NCI-H2196 treated with DMSO at 0.1 percent for 48 hours (cell line): ENCODE data around the gene PPM1A.

Source experiments
- DNase-seq: peaks from one replicate; lab custom pipeline; 2025; ENCODE audit not compliant: unreplicated experiment; lab: John Stamatoyannopoulos, UW

PPM1A gene

GRCh38 chr14:60248697-60249318, at the start of gene PPM1A:
Gene PPM1A (plus strand): TSS chr14:60249221. CDS start chr14:60282704, 33,483 bp downstream.
- DNase-seq = peak; percentile 91

DNA sequence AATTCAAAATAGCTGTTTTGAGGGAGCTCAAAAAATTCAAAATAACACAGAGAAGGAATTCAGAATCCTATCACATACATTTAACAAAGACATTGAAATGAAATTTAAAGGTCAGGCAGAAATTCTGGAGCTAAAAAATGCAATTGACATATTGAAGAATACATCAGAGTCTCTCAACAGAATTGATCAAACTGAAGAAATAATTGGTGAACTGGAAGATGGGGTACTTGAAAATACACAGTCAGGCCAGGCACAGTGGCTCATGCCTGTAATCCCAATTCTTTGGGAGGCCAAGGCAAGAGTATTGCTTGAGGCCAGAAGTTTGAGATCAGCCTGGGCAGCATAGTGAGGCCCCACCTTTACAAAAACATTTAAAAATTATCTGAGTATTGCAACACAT, 49.7 kb upstream of the PPM1A start:
- no peak for DNase-seq

GRCh38 chr14:60204104-60204842, 44.7 kb upstream of the PPM1A start:
- DNase-seq = no peak

GRCh38 chr14:60204843-60205774, 43.9 kb upstream of the PPM1A start:
- no peak for DNase-seq

DNA sequence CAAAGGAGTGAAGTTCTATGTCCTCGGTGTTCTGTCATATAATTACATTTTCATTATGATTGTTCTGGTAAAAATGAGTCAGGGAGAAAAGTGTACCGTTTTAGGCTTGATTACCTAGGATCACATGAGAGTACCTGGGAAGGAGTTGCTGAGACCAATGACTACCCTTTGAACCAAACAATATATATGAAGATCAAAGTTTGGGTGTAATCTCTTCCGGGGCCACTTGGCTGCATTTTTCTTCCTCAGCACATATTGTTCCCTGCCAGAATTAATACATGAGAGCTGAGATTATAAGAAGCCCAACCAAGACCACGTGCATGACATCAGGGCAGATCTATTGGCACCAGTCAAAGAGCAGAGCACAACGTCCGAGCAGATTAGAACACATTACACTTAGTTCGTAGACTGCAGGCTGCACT, 42.8 kb upstream of the PPM1A start:
- no peak for DNase-seq

DNA sequence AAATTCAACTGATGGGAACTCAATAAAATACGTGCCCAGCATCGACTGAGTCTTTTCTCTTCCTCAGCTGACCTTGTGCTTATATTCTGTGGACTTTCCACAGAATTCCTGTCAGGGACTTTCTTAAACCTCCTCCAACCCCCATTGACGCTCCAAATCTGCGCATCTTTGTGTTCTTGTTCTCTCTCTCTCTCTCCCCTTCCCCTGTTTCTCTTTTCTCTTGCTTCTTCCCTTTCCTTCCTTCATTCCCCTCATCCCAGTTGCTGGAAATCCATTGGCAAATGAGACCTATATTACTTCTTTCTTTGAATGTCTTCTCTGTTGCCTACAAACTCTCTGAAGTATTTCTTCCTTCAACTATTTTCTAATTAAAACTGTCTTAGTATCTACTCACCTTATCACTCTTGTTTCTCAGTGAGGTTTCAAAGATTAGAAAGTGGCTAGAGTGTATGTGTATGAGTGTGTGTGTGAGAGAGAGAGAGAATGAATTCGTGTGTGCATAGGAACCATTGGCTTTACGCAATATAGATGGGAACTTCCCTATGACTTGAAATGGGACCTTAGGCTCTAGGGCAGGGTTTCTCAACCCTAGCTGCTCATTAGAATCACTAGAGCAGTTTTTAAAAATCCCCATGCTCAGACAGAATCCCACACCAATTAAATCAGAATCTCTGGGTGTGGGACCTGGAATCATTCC, 42.0 kb upstream of the PPM1A start:
- DNase-seq = no peak

- no peak for DNase-seq
Measured at GRCh38 chr14:60210703-60211102, 38.3 kb upstream of the PPM1A start.

GRCh38 chr14:60211153-60211552, 37.9 kb upstream of the PPM1A start:
- no peak for DNase-seq

- DNase-seq = no peak
Measured at GRCh38 chr14:60212503-60213371, 36.3 kb upstream of the PPM1A start.

- DNase-seq = no peak
Measured at GRCh38 chr14:60214003-60214402, 35.0 kb upstream of the PPM1A start.

DNA sequence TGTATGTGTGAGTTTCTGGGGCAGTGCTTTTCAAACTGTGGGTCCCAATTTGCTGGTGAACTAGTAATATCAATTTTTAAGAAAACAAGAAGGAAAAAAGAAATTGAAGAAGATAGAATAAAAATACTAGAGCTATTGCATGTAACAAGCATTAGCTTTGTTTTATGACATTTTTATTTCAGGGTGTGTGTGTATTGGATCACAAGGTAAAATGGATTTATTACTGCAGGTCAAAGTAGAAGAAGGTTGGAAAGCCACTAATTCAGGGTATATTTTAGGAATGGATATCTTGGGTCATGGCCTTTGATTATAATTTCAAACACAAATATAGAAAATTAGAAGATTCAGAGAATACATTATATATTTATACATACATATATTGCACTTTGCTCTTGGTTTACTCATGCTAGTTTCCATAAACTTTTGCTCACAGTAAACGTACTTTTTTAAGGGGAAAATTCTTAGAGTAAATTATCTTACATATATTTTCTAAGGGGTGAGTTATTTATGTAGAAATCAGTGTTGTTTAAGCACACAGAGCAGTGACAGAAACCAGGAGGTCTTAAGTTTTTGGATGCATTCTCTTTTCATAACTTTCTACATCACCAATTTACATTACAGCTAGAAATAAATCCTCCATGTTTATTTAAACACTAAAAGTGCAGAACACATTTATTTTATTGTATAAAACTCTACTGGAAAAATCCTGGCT, 34.5 kb upstream of the PPM1A start:
- DNase-seq = no peak

GRCh38 chr14:60215127-60215444, 33.9 kb upstream of the PPM1A start:
- no peak for DNase-seq

DNA sequence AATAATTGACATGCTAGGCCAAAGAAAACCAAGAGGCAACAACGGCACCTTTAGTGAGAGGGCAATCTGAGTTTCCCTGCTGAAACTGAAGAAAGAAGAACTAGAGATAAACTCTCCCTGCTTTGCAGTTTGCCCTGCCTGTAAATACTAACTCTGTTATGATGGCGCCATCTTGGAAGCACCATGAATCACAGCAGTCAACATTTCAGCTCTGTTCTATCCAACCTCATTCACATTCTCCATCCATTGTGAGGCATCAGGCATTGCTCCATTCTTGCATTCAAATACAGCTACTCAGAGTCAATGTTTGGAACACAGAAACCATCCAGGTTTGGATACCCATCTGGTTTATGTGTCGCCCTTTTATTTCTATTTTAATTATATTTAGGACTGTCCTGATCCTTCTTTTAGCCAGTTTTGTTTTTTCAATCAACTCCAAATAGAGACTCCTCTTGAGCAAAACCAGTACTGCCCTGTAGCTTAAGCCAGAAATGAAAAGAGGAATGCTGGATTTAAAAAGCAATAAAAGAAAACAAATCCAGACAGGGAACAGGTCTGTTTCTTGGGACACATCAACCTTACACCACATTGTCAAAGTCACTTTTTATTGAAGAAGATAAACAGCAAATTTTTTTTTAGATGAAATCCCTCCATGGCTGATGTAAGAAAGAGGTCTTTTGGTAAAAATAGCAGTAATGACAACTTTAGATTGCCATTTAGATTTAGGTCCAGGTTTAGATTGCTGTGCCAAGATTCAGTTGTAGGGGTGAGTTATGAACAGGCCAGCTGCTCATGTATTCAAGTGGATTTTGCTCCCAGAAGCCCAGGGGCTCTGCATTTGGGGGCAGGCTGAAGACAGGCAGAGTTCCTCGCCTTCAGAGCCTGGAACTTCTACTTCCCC, 33.3 kb upstream of the PPM1A start:
- DNase-seq = no peak

DNA sequence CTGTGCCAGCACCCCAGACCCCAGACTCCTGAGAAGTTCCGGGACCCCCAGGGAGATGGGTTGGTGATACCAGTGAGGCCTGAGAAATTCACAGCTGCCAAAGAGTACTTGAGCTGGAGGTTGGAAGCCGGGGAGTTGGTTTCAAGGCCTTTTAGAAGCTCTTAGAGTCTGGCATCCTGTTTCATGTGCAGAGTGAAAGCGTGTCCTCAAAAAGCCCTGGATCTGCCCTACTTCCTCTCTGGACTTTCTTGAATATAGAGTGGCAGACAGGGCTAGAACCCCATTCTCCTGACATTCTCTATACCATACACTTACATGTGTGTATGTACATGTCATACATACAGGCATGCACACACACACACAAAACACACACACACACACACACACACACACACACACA, 31.3 kb upstream of the PPM1A start:
- DNase-seq = no peak

GRCh38 chr14:60220084-60220483, 28.9 kb upstream of the PPM1A start:
- no peak for DNase-seq

GRCh38 chr14:60220917-60221316, 28.1 kb upstream of the PPM1A start:
- no peak for DNase-seq

GRCh38 chr14:60221457-60221856, 27.6 kb upstream of the PPM1A start:
- no peak for DNase-seq

- DNase-seq = peak; percentile 76
Measured at GRCh38 chr14:60222820-60223219, 26.2 kb upstream of the PPM1A start.

DNA sequence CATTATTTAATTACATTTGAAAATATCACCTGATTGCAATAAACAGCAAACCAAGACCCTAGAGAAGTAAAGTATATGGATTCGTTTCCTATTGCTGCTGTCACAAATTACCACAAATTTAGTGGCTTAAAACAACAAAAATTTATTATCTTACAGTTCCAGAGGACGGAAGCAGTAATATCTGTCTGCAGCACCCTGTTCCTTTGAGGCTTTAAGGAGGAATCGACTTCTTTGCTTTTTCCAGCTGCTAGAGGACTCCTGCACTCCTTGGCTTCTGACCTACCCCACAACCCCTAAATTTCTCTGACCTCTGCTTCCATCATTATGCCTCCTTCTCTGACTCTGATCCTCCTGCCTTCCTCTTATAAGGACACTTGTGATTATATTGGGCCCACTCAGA, 23.8 kb upstream of the PPM1A start:
- no peak for DNase-seq
